Stimulated activated CD4-positive, alpha-beta T cell treated with anti-CD3 and anti-CD28 coated beads, Interleukin-1b, Interleukin-23, amount 100 ng/mL, for 48 hours (primary cell): Measurements from ENCODE around the gene OVCH1.

Source experiments
- DNase-seq: peaks from one replicate; pipeline ENCODE4 v3.0.0-alpha.2; 2020

The OVCH1 gene

GRCh38 chr12:29497588-29497987 is at the start of gene OVCH1:
Gene OVCH1, minus strand, starts transcription at chr12:29497686. Its CDS starts 0 bp downstream, at chr12:29497686.
- no peak for DNase-seq

GRCh38 chr12:29547151-29547632 is 49.7 kb upstream of the OVCH1 start:
- no peak for DNase-seq

GRCh38 chr12:29546000-29546399 is 48.5 kb upstream of the OVCH1 start:
- no peak for DNase-seq

- DNase-seq: no peak
Observed at GRCh38 chr12:29545102-29545467, 47.6 kb upstream of the OVCH1 start.

GRCh38 chr12:29544428-29545101 is 47.1 kb upstream of the OVCH1 start:
- DNase-seq: no peak

GRCh38 chr12:29543036-29543435 is 45.5 kb upstream of the OVCH1 start:
- DNase-seq: no peak

GRCh38 chr12:29537298-29537697 is 39.8 kb upstream of the OVCH1 start:
- DNase-seq: no peak

GRCh38 chr12:29534935-29535334 is 37.4 kb upstream of the OVCH1 start:
- DNase-seq: no peak

GRCh38 chr12:29533815-29534489 is 36.5 kb upstream of the OVCH1 start:
- no peak for DNase-seq

GRCh38 chr12:29531471-29531870 is 34.0 kb upstream of the OVCH1 start:
- DNase-seq: no peak

- DNase-seq: no peak
Observed at GRCh38 chr12:29530436-29530835, 33.0 kb upstream of the OVCH1 start.

GRCh38 chr12:29528161-29528560 is 30.7 kb upstream of the OVCH1 start:
- DNase-seq: no peak

GRCh38 chr12:29521951-29522350 is 24.5 kb upstream of the OVCH1 start:
- DNase-seq: no peak

GRCh38 chr12:29519585-29520182 is 22.2 kb upstream of the OVCH1 start:
- DNase-seq: no peak

- no peak for DNase-seq
Observed at GRCh38 chr12:29518407-29518806, 20.9 kb upstream of the OVCH1 start.

- no peak for DNase-seq
Observed at GRCh38 chr12:29517264-29517663, 19.8 kb upstream of the OVCH1 start.

GRCh38 chr12:29516431-29516875 is 19.0 kb upstream of the OVCH1 start:
- DNase-seq: no peak

- no peak for DNase-seq
Observed at GRCh38 chr12:29510591-29511185, 13.2 kb upstream of the OVCH1 start.

- no peak for DNase-seq
Observed at GRCh38 chr12:29509503-29509902, 12.0 kb upstream of the OVCH1 start.

GRCh38 chr12:29508949-29509348 is 11.5 kb upstream of the OVCH1 start:
- no peak for DNase-seq

- DNase-seq: no peak
Observed at GRCh38 chr12:29505122-29505521, 7.6 kb upstream of the OVCH1 start.

- DNase-seq: no peak
Observed at GRCh38 chr12:29503283-29503682, 5.8 kb upstream of the OVCH1 start.

- no peak for DNase-seq
Observed at GRCh38 chr12:29499235-29499634, 1.7 kb upstream of the OVCH1 start.

GRCh38 chr12:29492891-29493290 is 4.6 kb downstream of the OVCH1 start:
- DNase-seq: no peak
